GM18951 (cell line): ENCODE data around the gene RANBP9.
A peak's percentile ranks its signal among the peaks of the same experiment; 100 is the strongest.

Experiments used
- POLR2A ChIP-seq: IDR thresholded peaks from 4 replicates; pipeline ENCODE4 v1.6.1; 2011; ENCODE audit warnings: mild to moderate bottlenecking; ENCODE audit not compliant: insufficient read length, insufficient read depth; ENCODE audit errors: extremely low read depth
- in situ Hi-C: fragments of 300-500 bp; cut with MboI; formaldehyde crosslinking; loops from one replicate; pipeline ENCODE4 v1.12.0; 2022; ENCODE audit warnings: low sequenced_read_pairs, mixed read lengths, inconsistent platforms; ENCODE audit not compliant: unreplicated experiment

The RANBP9 gene

GRCh38 chr6:13711733-13712598 is at the start of gene RANBP9:
TSS of gene RANBP9 (minus strand) at chr6:13711835. CDS start at chr6:13711505, 330 bp downstream.
- peak; percentile 81 for TF ChIP-seq POLR2A
- in situ Hi-C loops = no loop called here

DNA sequence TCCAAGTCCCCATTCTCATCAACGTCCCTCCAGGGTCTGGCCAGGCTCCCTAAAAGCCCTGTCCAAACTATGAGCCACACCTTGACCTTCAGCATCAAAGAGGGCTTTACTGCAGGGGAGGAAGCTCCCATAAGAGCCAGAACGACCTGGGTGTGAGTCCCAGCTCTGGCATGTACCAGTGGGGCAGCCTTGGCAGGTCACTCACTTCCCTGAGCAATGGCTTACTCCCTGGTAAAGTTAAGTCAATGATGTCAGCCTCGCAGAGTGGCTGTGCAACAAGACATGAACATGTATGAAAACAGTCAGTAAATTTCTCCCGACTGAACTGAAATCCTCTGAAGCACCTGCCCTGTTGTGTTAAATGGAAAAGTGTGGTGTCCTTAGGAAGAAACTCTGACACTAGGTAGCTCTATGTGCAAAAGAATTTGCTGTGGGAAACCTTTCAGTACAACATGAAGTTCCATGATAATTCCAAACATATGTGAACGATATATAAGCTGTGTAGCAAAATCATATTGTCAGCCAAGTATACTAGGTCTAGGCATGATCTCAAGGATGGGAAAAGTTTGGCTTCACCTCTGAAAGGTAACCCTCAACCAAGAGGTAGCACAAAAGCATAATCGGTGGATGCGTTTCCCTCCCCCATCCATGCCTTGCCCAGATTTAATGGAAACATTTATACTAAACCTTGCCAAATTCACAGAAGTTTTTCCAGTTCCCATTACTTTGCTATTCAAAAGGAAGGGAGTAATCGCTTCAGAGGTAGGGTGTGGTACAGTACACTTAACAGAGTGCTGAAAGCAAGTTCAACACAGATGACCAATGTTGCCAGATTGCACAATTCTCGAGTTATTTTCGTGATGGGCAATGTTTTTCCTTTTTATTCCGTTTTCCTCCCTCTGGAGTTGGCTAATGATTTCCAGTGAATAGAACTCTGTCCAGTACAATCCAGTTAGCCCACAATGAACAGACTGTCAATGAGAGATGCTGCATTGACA is 49.0 kb upstream of the RANBP9 start:
- in situ Hi-C loops = no loop called here
- TF ChIP-seq POLR2A = no peak

DNA sequence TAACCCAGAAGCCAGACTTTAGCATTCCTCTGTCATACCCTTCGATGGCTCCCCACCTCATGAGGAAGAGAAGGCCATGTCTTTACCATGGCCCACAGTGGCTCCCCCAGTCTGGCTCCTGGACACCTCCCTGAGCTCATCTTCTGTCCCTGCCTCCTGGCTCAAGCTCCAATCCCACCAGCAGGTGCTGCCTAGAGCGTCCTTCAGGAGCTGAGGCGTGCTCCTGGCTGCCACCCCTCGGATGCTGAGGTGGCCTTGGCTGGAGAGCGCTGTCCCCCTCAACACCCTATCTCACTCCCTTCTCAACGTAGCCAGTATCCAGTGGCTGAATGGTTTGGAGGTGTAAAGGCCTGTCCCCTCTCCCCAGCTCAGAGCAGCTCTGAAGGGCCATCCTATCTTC is 47.4 kb upstream of the RANBP9 start:
- in situ Hi-C loops = no loop called here
- TF ChIP-seq POLR2A = no peak

GRCh38 chr6:13754644-13755043 is 43.0 kb upstream of the RANBP9 start:
- in situ Hi-C loops = no loop called here
- no peak for TF ChIP-seq POLR2A

DNA sequence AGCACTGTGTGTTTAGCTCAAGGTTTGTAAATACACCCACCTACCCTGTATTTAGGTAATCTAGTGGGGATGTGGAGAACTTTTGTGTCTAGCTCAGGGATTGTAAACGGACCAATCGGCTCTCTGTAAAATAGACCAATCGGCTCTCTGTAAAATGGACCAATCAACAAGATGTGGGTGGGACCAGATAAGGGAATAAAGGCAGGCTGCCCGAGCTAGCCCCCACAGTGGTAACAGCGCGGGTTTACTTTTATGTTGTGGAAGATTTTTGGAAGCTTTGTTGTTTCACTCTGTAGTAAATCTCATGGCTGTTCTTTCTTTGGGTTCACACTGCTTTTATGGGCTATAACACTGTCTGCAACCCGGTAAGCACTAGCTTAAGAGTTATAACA is 32.1 kb upstream of the RANBP9 start:
- in situ Hi-C loops = no loop called here
- TF ChIP-seq POLR2A = no peak

DNA sequence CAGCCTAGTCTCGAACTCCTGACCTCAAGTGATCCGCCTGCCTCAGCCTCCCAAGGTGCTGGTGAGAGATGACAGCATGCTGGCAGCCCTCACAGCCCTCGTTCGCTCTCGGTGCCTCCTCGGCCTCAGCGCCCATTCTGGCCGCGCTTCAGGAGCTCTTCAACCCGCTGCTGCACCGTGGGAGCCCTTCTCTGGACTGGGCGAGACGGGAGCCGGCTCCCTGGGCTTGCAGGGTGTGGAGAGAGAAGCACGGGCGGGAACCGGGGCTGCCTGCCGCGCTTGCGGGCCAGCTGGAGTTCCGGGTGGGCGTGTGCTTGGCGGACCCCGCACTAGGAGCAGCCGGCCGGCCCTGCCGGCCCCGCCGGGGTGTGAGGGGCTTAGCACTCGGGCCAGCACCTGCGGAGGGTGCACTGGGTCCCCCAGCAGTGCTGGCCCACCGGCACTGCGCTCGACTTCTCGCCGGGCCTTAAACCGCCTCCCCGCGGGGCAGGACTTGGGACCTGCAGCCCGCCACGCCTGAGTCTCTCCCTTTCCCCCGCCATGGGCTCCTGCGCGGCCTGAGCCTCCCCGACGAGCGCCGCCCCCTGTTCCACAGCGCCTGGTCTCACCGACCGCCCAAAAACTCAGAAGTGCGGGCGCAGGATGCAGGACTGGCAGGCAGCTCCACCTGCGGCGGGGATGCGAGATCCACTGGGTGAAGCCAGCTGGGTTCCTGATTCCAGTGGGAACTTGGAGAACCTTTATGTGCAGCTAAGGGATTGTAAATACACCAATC is 31.5 kb upstream of the RANBP9 start:
- in situ Hi-C loops = no loop called here
- no peak for TF ChIP-seq POLR2A

GRCh38 chr6:13741365-13741764 is 29.7 kb upstream of the RANBP9 start:
- TF ChIP-seq POLR2A = no peak
- in situ Hi-C loops = no loop called here

DNA sequence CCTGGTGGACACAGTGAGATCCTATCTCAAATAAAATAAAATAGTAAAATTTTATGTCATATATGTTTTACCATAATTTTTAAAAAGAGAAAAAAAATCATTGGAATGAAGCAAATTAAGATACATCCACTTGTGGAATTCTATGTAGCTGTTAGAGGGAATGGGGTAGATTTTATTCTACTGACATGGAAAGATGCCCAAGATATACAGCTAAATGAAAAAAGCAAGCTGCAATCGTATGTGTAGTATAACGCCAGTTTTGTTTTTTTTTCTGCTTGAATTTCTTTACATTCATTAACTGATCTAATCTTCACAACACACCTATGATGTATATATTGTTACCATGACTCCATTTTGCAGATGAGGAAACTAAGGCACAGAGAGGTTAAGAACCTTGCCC is 23.4 kb upstream of the RANBP9 start:
- in situ Hi-C loops = no loop called here
- TF ChIP-seq POLR2A = no peak

DNA sequence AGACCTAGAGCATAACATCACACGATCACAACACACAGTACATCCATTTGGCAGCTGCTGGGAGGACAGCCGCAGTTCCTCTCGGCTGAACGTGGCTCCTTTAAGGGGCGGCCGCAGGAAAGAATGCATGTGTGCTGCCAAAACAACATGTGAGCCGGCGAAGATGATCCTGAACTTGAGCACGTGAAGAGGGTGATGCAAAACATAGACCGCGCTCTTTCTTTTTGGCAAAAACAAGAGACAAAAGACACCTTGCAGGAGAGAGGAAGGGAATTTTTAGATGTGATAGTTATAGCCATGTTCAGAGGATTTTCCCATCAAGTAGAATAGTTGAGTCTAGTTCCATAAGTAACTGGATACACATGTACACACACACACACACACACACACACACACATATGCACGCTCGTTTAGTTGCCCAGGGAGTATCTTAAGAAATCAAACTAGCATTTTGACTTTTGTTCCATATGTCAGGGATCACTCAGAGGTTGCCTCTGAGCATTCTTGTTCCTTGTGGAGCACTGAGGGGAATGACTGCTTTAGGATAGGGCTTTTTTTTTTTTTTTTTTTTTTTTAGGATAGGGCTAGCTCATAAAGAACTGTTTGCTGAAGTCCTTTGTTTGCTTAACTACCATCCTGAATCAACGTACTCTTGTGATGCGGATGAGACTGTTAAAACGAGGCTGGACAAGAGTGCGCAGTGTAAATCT is 21.7 kb upstream of the RANBP9 start:
- TF ChIP-seq POLR2A = no peak
- in situ Hi-C loops = no loop called here

DNA sequence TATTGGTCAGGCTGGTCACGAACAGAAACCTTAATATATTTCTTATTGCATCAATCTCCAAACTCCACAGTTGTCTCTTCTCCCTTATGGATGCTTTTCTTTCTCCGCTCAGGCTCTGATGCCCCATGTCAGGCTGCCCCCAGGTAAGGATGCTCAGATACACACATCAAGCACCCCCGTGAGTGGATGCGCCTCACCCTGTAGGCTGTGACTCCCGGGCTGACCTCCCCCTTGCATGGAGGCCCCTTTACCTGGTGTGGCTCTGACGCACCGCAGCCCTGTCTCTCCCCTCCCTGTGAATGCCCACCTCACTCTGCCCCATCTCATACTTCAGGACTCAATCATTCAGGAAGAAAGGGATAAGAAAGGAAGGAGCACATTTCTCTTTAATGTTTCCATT is 19.1 kb upstream of the RANBP9 start:
- in situ Hi-C loops = no loop called here
- TF ChIP-seq POLR2A = no peak

DNA sequence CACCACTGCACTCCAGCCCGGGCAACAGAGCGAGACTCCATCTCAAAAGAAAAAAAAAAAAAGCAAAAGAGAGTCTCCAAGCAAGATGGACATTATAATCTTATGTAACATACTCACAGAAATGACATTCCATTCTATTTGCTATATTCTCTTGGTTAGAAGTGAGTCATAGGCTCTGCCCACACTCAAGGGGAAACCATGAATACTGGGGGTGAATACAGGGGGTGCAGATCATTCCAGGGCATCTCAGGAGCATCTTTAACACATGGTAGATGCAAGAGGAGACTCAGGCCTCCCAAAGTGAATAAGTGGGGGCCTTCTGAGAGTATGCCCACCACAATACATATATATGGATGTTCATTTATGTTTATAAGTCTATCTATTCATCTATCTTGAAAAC is 18.3 kb upstream of the RANBP9 start:
- TF ChIP-seq POLR2A = no peak
- in situ Hi-C loops = no loop called here

DNA sequence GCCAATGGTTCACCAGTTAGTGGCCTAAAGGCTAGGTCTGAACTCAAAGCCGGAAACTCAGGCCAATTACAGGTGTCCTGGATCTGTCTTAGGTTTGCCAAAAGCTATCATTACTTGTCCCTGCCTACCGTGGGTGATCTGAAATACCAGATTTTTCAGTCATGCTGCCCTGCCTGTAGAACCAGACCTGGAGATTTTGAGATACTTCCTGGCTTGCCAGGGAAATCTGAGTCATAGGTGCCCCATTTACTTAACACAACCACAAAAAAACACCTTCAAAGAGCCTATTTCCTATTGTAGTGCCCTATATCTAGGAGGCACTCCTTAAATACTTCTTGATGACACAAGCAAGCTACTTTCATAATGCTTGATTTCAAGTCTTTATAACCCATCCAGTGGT is 13.9 kb upstream of the RANBP9 start:
- in situ Hi-C loops = no loop called here
- no peak for TF ChIP-seq POLR2A

DNA sequence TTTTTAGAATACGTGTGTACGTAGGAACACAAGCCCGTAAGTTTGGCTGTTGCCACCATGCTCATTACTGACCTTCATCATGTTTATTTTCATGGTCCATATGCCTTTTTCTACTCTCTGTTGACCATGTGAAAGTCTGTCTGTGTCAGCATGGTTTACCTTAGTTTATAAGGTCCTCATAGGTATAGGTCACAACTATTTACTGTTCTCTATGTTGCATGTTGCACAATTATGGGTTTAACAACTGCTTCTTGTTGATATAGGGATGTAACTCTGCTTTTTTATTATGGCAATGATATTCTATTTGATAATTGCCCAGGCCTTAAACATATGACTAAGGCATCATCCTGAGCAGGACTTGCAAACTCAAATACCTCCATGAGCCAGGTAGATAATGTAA is 13.4 kb upstream of the RANBP9 start:
- in situ Hi-C loops = no loop called here
- TF ChIP-seq POLR2A = no peak

DNA sequence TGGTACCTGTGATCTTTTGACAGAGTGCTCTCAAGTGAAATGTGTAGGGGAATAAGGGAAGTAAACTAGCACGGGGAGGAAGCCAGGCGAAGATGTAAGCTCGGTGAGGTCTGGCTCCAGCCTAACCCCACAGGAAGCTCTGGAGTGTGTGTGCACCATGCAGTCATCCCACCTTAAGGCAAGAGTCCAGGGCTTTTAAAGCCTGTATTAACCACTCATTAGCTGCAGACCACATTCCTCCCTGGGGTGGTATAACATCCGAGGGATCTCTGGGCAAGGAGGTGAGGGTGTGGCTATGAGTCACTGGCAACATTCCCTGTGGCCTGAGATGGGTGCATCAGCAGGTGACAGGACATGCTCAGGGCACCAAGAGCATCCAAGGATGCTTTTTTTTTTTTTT is 12.5 kb upstream of the RANBP9 start:
- TF ChIP-seq POLR2A = no peak
- in situ Hi-C loops = no loop called here
